Ovary (tissue), 9 donors: ENCODE results near the gene SLC51A. TPM values are rescaled to one million over a fixed set of nuclear protein-coding genes. Genes with fewer than 3 reads are reported as not detected.

Experiments used
- DNase-seq, 5 donors: peaks; one replicate each; pipeline ENCODE4 v3.0.0-alpha.2; 2019 to 2020
- H3K27ac ChIP-seq, 2 donors: fragments of 200-600 bp; one replicate each; pipeline versions ENCODE4 v1.5.1 to v1.8.0; 2019 to 2022
- H3K27me3 ChIP-seq: fragments of 200-600 bp; one replicate; pipeline ENCODE4 v1.8.0; 2022
- H3K36me3 ChIP-seq: fragments of 200-600 bp; sonication (generic); one replicate; pipeline ENCODE4 v1.5.1; 2019
- H3K4me1 ChIP-seq: one replicate; pipeline ENCODE4 v1.8.1; 2013; ENCODE audit warnings: mild to moderate bottlenecking, moderate library complexity; ENCODE audit not compliant: insufficient read depth
- H3K4me3 ChIP-seq: fragments of 200-600 bp; sonication (generic); one replicate; pipeline ENCODE4 v1.5.1; 2017
- H3K9me3 ChIP-seq, 2 donors: fragments of 200-600 bp in 1 of 2; sonication (generic) in 1 of 2; one replicate each; pipeline versions ENCODE4 v1.5.1 to v1.8.1; 2013 to 2019; ENCODE audit warnings: mild to moderate bottlenecking in 1 of 2, moderate library complexity in 1 of 2
- CTCF ChIP-seq, 3 donors: fragments of 450-650 bp in 2 of 3; fragments of 200-600 bp in 1 of 3; IDR thresholded peaks; one replicate each; pipeline versions ENCODE4 v1.5.1 to v1.8.0; 2016 to 2022; ENCODE audit warnings: antibody characterized with exemption in 3 of 3, mild to moderate bottlenecking in 1 of 3
- EP300 ChIP-seq: sonication (generic); formaldehyde crosslinking; IDR thresholded peaks from one replicate; pipeline ENCODE4 v1.6.1; 2017; ENCODE audit warnings: antibody characterized with exemption
- POLR2A ChIP-seq: fragments of 450-650 bp; IDR thresholded peaks from one replicate; pipeline ENCODE4 v1.6.1; 2017; ENCODE audit warnings: antibody characterized with exemption, mild to moderate bottlenecking, moderate library complexity
- WGBS, 3 donors: extraction: QIAGEN DNeasy Blood & Tissue Kit in 1 of 3; methylation state at CpG; one replicate each; pipeline versions ENCODE4 v1.1.5 to v1.1.7; 2013 to 2017; 5-methylcytosine and 5-hydroxymethylcytosine counted together
- intact Hi-C, 4 donors: fragments of 100-400 bp; cut with DNase I; formaldehyde crosslinking; loops; one replicate each; pipeline versions ENCODE4 v1.11.0 to v1.15.1; 2022 to 2023
- polyA plus RNA-seq, 2 donors: library from polyadenylated mRNA; stranded (reverse); fragments of 200-250 nt in 1 of 2; fragments of 350-450 nt in 1 of 2; fragmentation: Illumina TruSeq in 1 of 2; extraction: RNeasy Lipid Tissue Mini Kit (QIAGEN cat#74804) in 1 of 2; gene quantifications; one replicate each; pipeline ENCODE4 v1.2.3, GENCODE V29; 2013 to 2014
- small RNA-seq: library from RNA; depleted of rRNA; stranded (forward); fragments of <200 nt; gene quantifications from one replicate; pipeline ENCODE3, GENCODE V24; 2016
- total RNA-seq, 7 donors: library from RNA; depleted of rRNA in 2 of 7; stranded (reverse); fragments of >200 nt in 2 of 7; fragmentation: NEBNext Ultra II Directional in 3 of 7; extraction: Animal tissue kit (Norgen Biotek cat#: 25700) in 3 of 7; gene quantifications; one replicate each; pipeline versions ENCODE4 v1.1.0 to v1.2.4, GENCODE V29; 2016 to 2023
- donor health status: DM: no; HTN: no; CAD: no; lungs with moderate emphysema.
- donor health status: DM: no; HTN: no; CAD: no.
- donor health status: Bipolar disorder and iron deficiency.
- donor health status: DM: yes; HTN: yes; CAD: no.
- donor health status: DM: no; HTN: no; CAD: no.
- donor health status: DM: yes; HTN: yes; CAD: no.

SLC51A gene
- total and polyA plus RNA-seq, 9 donors: 2.6 to 14.2 (median 9.0) TPM

- DNase-seq: no peak
- intact Hi-C loops: no loop called here
- Histone ChIP-seq H3K27me3 (no peaks in the 10 kb centered on the region), H3K36me3 (no peaks in the 10 kb centered on the region), H3K27ac (no peak overlapping the region), H3K9me3 (no peaks in the 10 kb centered on the region), H3K4me1 (peaks cover 8% of the 10 kb centered on the region), H3K4me3 (no peak overlapping the region)
- WGBS, 3 donors: 83 to 90% (median 88%) methylated on average over 4 of the region's 4 CpGs
- no peak for TF ChIP-seq CTCF (IDR thresholded peaks at IDR 0.05)
- no peak for TF ChIP-seq POLR2A
- TF ChIP-seq EP300: no peak
Observed at GRCh38 chr3:196281962-196282361, 65.6 kb downstream of the SLC51A start.

Small RNA genes within 50 kb of the gene (small RNA-seq; reads per million reads assigned to genes)
- not detected for gene RF00019

Other genes with a start within 250 kb of the SLC51A start
- 100 to 1,000 TPM in 6 of 7 donors, 10 to 100 TPM in 1; 83.6 to 348 (median 126) TPM for gene TFRC, start 134.4 kb upstream of the SLC51A start, total RNA-seq
- 10 to 100 TPM; 26.1 to 38.4 TPM for gene TFRC, start 134.4 kb upstream of the SLC51A start, polyA plus RNA-seq
- 1 to 10 TPM in 6 of 7 donors, under 1 TPM in 1; 0.24 to 9.3 (median 3.8) TPM for gene ZDHHC19, start 5.1 kb upstream of the SLC51A start, total RNA-seq
- 1 to 10 TPM; 4.7 to 4.9 TPM for gene ZDHHC19, start 5.1 kb upstream of the SLC51A start, polyA plus RNA-seq
- gene PCYT1A, start 71.2 kb downstream of the SLC51A start, total RNA-seq: 10 to 100 TPM; 21.6 to 52.2 (median 33.7) TPM
- 10 to 100 TPM; 16.3 to 58.1 TPM for gene PCYT1A, start 71.2 kb downstream of the SLC51A start, polyA plus RNA-seq
- 10 to 100 TPM in 2 of 7 donors, 1 to 10 TPM in 5; 7.7 to 30.2 (median 9.5) TPM for gene DYNLT2B, start 101.7 kb downstream of the SLC51A start, total RNA-seq
- gene DYNLT2B, start 101.7 kb downstream of the SLC51A start, polyA plus RNA-seq: 10 to 100 TPM; 13.8 to 16.4 TPM
- 1 to 10 TPM in 1 of 7 donors, not detected in 6; 7.3 TPM for gene TM4SF19, start 121.9 kb downstream of the SLC51A start, total RNA-seq
- under 1 TPM in 1 of 2 donors, not detected in 1; 0.70 TPM for gene TM4SF19, start 121.9 kb downstream of the SLC51A start, polyA plus RNA-seq
- gene UBXN7, start 215.9 kb downstream of the SLC51A start, total RNA-seq: 10 to 100 TPM; 13.0 to 71.4 (median 58.8) TPM
- gene UBXN7, start 215.9 kb downstream of the SLC51A start, polyA plus RNA-seq: 10 to 100 TPM; 21.2 to 23.3 TPM